HEK293 (cell line): ENCODE data around the gene KLF13.

Source experiments
- CTCF ChIA-PET: fragments of 350-600 bp; formaldehyde crosslinking; extraction: SDS; loops from one replicate; lab custom pipeline; 2021; ENCODE audit warnings: antibody characterized with exemption; lab: Yijun Ruan, JAX
- POLR2A ChIA-PET: fragments of 300-600 bp; formaldehyde crosslinking; extraction: SDS; loops from one replicate; lab custom pipeline; 2020; ENCODE audit warnings: antibody characterized with exemption, inconsistent platforms; lab: Yijun Ruan, JAX
- H3K27ac ChIP-seq: fragments of 200-500 bp; sonication (Bioruptor generic); 2 replicates; pipeline ENCODE4 v1.5.1; 2014; ENCODE audit warnings: low read depth, low read length, control low read depth, inconsistent platforms; ENCODE audit errors: extremely low read depth
- H3K36me3 ChIP-seq, 2 experiments: fragments of 200-500 bp in 1 of 2; sonication (Bioruptor generic) in 1 of 2; 1 replicate in 1 of 2; 2 replicates in 1 of 2; pipeline ENCODE4 v1.5.1; 2014 to 2017; ENCODE audit warnings: inconsistent platforms in 2 of 2, low read length in 2 of 2; ENCODE audit not compliant: control insufficient read depth in 2 of 2, insufficient read depth in 1 of 2
- H3K4me1 ChIP-seq: fragments of 200-500 bp; sonication (Bioruptor generic); 2 replicates; pipeline ENCODE4 v1.5.1; 2014; ENCODE audit warnings: mild to moderate bottlenecking, low read length, inconsistent platforms; ENCODE audit not compliant: control insufficient read depth, insufficient read depth
- H3K4me3 ChIP-seq: 2 replicates; pipeline ENCODE4 v1.5.1; 2011; ENCODE audit warnings: low read depth, mild to moderate bottlenecking, control low read depth, low read length, moderate library complexity
- H3K9me3 ChIP-seq: fragments of 200-500 bp; sonication (Bioruptor generic); 2 replicates; pipeline ENCODE4 v1.5.1; 2014; ENCODE audit warnings: low read depth, low read length, inconsistent platforms; ENCODE audit not compliant: control insufficient read depth, insufficient read depth
- OSR2 ChIP-seq: fragments of 450-650 bp; formaldehyde crosslinking; IDR thresholded peaks from 2 replicates; pipeline ENCODE4 v1.5.1; 2016; ENCODE audit warnings: missing biosample characterization, missing genetic modification characterization
- SALL2 ChIP-seq: fragments of 450-650 bp; formaldehyde crosslinking; IDR thresholded peaks from 2 replicates; pipeline ENCODE4 v1.5.0; 2017; ENCODE audit warnings: missing biosample characterization, mild to moderate bottlenecking, missing genetic modification characterization, borderline replicate concordance
- ZIC2 ChIP-seq: fragments of 450-650 bp; formaldehyde crosslinking; IDR thresholded peaks from 2 replicates; pipeline ENCODE4 v1.5.1; 2016; ENCODE audit warnings: missing biosample characterization, missing genetic modification characterization
- ZNF10 ChIP-seq: fragments of 450-650 bp; formaldehyde crosslinking; IDR thresholded peaks from 2 replicates; pipeline ENCODE4 v1.5.1; 2017; ENCODE audit warnings: missing biosample characterization, missing genetic modification characterization
- ZNF473 ChIP-seq: fragments of 450-650 bp; formaldehyde crosslinking; IDR thresholded peaks from 2 replicates; pipeline ENCODE4 v1.5.1; 2017; ENCODE audit warnings: missing biosample characterization, missing genetic modification characterization
- ZNF677 ChIP-seq: fragments of 450-650 bp; IDR thresholded peaks from 2 replicates; pipeline ENCODE4 v1.5.0; 2018; ENCODE audit warnings: missing biosample characterization, mild to moderate bottlenecking, missing genetic modification characterization, moderate library complexity
- ZNF776 ChIP-seq: fragments of 450-650 bp; formaldehyde crosslinking; IDR thresholded peaks from 2 replicates; pipeline ENCODE4 v1.5.0; 2017; ENCODE audit warnings: missing biosample characterization, missing genetic modification characterization, borderline replicate concordance
- TF ChIP-seq, protein P1 (sequence below): fragments of 450-650 bp; formaldehyde crosslinking; IDR thresholded peaks from 2 replicates; pipeline ENCODE4 v1.5.1; 2017; ENCODE audit warnings: missing biosample characterization, mild to moderate bottlenecking, missing genetic modification characterization, moderate library complexity
- TF ChIP-seq, protein P2 (sequence below): fragments of 450-650 bp; formaldehyde crosslinking; IDR thresholded peaks from 2 replicates; pipeline ENCODE4 v1.5.1; 2017; ENCODE audit warnings: missing biosample characterization, missing genetic modification characterization
- TF ChIP-seq, protein P3 (sequence below): fragments of 450-650 bp; formaldehyde crosslinking; IDR thresholded peaks from 2 replicates; pipeline ENCODE4 v1.5.0; 2017; ENCODE audit warnings: missing biosample characterization, missing genetic modification characterization, borderline replicate concordance

The KLF13 gene

DNA sequence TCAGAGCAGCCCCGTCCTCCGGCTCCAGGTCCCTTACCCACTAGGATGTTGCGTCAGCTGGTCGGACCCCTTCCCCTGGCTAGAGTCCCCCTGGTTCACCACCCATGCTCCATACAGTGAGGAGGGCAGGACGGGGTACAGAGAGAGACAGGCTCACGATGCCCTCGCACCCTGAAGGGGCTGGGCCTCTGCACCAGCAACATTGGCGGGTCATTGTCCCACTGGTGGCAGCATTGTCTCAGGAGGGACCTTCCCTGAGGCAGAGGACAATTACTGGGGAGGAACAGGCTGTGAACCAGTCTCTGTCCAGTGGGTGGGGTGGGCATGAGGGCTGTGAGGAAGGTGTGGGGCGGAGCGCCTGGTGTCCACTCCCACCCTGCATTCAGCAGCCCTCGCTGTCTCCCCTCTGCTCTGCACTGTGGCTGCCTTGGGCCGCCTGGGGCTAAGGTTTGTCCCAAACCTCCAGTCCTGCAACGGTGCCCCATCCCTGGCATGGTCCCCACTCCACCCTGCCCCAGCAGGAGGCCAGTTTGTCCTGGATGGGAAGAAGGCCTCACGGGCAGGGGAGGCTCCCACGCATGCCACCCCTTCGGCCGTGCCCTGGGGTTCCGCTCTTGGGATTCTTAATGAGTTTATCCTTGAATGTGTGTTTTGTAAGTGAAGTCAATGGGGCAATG, 48.0 kb upstream of the KLF13 start:
- no peaks in the 10 kb centered on the region for H3K4me1 ChIP-seq
- no peak overlapping the region for H3K27ac ChIP-seq
- no peak overlapping the region for H3K4me3 ChIP-seq
- no peak for TF ChIP-seq ZNF10 (tag by site-specific recombination)
- TF ChIP-seq ZNF473 (tag by site-specific recombination) = no peak
- no peak for TF ChIP-seq SALL2 (tag by site-specific recombination)
- TF ChIP-seq, all 188 proteins: peak for 0
- no peaks in the 10 kb centered on the region for H3K36me3 ChIP-seq
- CTCF ChIA-PET = interaction anchor here (0.6 kb wide), 1 partner anchor 48 kb away, joined by 3 read pairs; the partner anchor contains the start of gene KLF13
- POLR2A ChIA-PET = no interaction called here
- no peaks in the 10 kb centered on the region for H3K9me3 ChIP-seq

DNA sequence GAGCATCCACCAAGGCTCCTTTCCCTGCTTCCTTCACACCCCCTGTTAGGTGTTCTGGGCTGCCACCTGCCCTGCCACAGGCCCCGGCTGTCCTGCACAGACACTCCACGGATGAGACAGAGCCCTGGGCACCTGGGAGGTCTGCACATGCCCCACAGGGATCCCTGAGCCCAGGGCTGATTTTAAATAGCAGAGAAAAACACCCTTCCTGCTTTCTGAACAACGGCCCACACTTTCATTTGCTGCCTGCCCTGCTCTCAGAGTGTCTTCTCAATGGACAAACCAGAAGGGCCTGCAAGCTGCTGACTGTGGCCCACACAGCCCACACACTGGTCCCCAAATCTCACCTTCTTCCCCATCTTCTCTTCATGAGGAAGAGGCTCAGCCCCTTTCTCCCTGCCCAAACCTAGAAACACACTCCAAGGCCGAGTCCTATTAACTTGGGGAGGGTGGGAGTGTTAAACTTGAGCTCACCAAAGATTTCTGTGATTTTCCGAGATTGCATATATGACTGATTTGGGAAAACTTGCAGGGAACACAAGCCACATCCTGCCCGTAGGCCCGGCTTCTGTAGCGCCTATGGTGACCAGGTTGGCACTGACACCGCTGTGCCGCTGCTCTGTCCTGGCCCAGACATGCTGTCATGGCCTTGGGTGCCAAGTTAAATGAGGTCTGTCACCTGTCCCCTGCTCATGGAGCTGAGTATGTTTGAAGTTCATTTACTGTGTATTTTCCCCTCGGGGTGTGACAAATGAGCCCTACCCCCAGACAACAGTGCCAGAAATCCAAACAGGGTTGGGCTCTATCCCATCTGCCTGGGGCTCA, 47.2 kb upstream of the KLF13 start:
- POLR2A ChIA-PET = no interaction called here
- Histone ChIP-seq H3K4me3 (no peak overlapping the region), H3K36me3 (no peaks in the 10 kb centered on the region), H3K4me1 (no peaks in the 10 kb centered on the region), H3K9me3 (no peaks in the 10 kb centered on the region), H3K27ac (no peak overlapping the region)
- TF ChIP-seq ZNF776 (tag by site-specific recombination) (no peak), OSR2 (no peak)
- TF ChIP-seq, protein P1, sequence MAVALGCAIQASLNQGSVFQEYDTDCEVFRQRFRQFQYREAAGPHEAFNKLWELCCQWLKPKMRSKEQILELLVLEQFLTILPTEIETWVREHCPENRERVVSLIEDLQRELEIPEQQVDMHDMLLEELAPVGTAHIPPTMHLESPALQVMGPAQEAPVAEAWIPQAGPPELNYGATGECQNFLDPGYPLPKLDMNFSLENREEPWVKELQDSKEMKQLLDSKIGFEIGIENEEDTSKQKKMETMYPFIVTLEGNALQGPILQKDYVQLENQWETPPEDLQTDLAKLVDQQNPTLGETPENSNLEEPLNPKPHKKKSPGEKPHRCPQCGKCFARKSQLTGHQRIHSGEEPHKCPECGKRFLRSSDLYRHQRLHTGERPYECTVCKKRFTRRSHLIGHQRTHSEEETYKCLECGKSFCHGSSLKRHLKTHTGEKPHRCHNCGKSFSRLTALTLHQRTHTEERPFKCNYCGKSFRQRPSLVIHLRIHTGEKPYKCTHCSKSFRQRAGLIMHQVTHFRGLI (tag by site-specific recombination) = 0 out of 2 replicates have a peak, but pooled peaks have one; percentile 25
- CTCF ChIA-PET = no interaction called here

DNA sequence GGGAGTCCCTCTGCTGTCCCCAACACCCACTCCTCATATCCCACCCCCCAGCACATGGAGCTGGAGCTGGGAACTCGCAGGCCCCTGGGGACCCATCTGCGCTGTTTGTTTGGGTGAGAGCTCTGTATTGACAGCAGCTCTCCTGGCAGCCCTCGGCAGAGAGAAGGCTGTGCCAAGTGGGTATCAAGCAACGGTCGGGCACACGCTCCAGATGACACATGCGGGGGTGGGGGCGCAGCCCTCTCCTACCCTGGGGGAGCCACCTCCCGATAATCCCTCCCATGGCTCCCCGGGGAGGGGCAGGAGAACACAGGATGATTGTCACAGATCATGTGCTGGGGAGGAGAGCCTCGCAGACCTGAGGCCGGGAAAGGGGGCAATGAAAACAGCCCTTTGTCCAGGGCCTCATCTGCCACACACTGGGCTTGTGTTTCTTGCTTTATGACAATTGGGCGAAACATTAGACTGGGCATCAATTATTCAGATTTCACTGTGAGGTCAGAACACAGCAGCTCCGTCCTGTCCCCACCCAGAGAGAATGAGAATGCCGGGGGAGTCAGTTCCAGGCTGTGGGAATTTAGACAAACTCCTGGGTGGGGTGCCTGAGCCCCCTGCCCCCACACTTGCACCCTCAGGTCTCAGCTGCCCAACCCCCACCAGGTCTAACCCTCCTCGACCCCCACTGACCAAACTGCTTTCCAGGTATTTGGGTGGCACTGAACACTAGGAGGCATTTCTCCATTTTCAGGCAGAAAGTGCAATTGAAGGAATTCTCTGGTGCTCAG, 46.4 kb upstream of the KLF13 start:
- ChIA-PET POLR2A (no interaction called here), CTCF (no interaction called here)
- H3K27ac ChIP-seq = no peak overlapping the region
- no peaks in the 10 kb centered on the region for H3K4me1 ChIP-seq
- TF ChIP-seq ZIC2 (0 out of 2 replicates have a peak, but pooled peaks have one; percentile 18), ZNF677 (tag by site-specific recombination) (no peak)
- TF ChIP-seq, protein P2, sequence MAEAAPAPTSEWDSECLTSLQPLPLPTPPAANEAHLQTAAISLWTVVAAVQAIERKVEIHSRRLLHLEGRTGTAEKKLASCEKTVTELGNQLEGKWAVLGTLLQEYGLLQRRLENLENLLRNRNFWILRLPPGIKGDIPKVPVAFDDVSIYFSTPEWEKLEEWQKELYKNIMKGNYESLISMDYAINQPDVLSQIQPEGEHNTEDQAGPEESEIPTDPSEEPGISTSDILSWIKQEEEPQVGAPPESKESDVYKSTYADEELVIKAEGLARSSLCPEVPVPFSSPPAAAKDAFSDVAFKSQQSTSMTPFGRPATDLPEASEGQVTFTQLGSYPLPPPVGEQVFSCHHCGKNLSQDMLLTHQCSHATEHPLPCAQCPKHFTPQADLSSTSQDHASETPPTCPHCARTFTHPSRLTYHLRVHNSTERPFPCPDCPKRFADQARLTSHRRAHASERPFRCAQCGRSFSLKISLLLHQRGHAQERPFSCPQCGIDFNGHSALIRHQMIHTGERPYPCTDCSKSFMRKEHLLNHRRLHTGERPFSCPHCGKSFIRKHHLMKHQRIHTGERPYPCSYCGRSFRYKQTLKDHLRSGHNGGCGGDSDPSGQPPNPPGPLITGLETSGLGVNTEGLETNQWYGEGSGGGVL = no peak
- TF ChIP-seq, protein P3, sequence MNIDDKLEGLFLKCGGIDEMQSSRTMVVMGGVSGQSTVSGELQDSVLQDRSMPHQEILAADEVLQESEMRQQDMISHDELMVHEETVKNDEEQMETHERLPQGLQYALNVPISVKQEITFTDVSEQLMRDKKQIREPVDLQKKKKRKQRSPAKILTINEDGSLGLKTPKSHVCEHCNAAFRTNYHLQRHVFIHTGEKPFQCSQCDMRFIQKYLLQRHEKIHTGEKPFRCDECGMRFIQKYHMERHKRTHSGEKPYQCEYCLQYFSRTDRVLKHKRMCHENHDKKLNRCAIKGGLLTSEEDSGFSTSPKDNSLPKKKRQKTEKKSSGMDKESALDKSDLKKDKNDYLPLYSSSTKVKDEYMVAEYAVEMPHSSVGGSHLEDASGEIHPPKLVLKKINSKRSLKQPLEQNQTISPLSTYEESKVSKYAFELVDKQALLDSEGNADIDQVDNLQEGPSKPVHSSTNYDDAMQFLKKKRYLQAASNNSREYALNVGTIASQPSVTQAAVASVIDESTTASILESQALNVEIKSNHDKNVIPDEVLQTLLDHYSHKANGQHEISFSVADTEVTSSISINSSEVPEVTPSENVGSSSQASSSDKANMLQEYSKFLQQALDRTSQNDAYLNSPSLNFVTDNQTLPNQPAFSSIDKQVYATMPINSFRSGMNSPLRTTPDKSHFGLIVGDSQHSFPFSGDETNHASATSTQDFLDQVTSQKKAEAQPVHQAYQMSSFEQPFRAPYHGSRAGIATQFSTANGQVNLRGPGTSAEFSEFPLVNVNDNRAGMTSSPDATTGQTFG (tag by site-specific recombination) = no peak
- no peaks in the 10 kb centered on the region for H3K9me3 ChIP-seq
- H3K36me3 ChIP-seq = no peaks in the 10 kb centered on the region
- no peak overlapping the region for H3K4me3 ChIP-seq
